Mucosa of gallbladder (tissue), 1 donor: ENCODE measurements around the gene ARVCF. TPM values are rescaled to one million over a fixed set of nuclear protein-coding genes. Genes with fewer than 3 reads are reported as not detected.

Experiments used
- DNase-seq: peaks from one replicate; pipeline ENCODE4 v3.0.0-alpha.2; 2020; ENCODE audit warnings: low spot score
- total RNA-seq: library from RNA; stranded (reverse); gene quantifications from one replicate; pipeline ENCODE4 v1.2.1, GENCODE V29; 2021
- donor health status: DM: no; HTN: no; CAD: no.

The ARVCF gene
- total RNA-seq, 1 donor from 2014 or later: 44.3 TPM

- DNase-seq: no peak
Observed at GRCh38 chr22:20017622-20017958, 967 bp upstream of the ARVCF start.

- no peak for DNase-seq
Observed at GRCh38 chr22:20015971-20016733, 471 bp downstream of the ARVCF start.

- DNase-seq: no peak
Observed at GRCh38 chr22:20015187-20015625, 1.4 kb downstream of the ARVCF start.

- no peak for DNase-seq
Observed at GRCh38 chr22:20014526-20015186, 2.0 kb downstream of the ARVCF start.

- DNase-seq: peak; percentile 37
Observed at GRCh38 chr22:20013382-20013871, 3.2 kb downstream of the ARVCF start.

- DNase-seq: no peak
Observed at GRCh38 chr22:20012741-20013331, 3.8 kb downstream of the ARVCF start.

- DNase-seq: no peak
Observed at GRCh38 chr22:20011993-20012740, 4.5 kb downstream of the ARVCF start.

- no peak for DNase-seq
Observed at GRCh38 chr22:20011123-20011992, 5.3 kb downstream of the ARVCF start.

GRCh38 chr22:20010307-20011122, 6.1 kb downstream of the ARVCF start:
- no peak for DNase-seq

GRCh38 chr22:20009582-20010306, 6.9 kb downstream of the ARVCF start:
- no peak for DNase-seq

GRCh38 chr22:20009018-20009491, 7.6 kb downstream of the ARVCF start:
- no peak for DNase-seq

- no peak for DNase-seq
Observed at GRCh38 chr22:20008221-20008995, 8.2 kb downstream of the ARVCF start.

- DNase-seq: no peak
Observed at GRCh38 chr22:20004464-20004863, 12.2 kb downstream of the ARVCF start.

- no peak for DNase-seq
Observed at GRCh38 chr22:20003304-20003703, 13.3 kb downstream of the ARVCF start.

GRCh38 chr22:20002636-20003035, 14.0 kb downstream of the ARVCF start:
- DNase-seq: no peak

GRCh38 chr22:20002128-20002527, 14.5 kb downstream of the ARVCF start:
- no peak for DNase-seq

- DNase-seq: no peak
Observed at GRCh38 chr22:20001082-20001638, 15.5 kb downstream of the ARVCF start.
